Esophagus (tissue), 2 donors: ENCODE measurements around the gene NES. TPM values are rescaled to one million over a fixed set of nuclear protein-coding genes. Genes with fewer than 3 reads are reported as not detected.

ENCODE experiments used
- H3K27ac ChIP-seq, 2 donors: one replicate each; pipeline ENCODE4 v1.5.1; 2013; ENCODE audit warnings: low read depth in 2 of 2, mild to moderate bottlenecking in 2 of 2, inconsistent platforms in 1 of 2, low read length in 1 of 2, moderate library complexity in 1 of 2
- H3K27me3 ChIP-seq, 2 donors: one replicate each; pipeline ENCODE4 v1.6.1; 2013; ENCODE audit warnings: low read length in 2 of 2, control low read depth in 1 of 2, mild to moderate bottlenecking in 1 of 2; ENCODE audit not compliant: insufficient read depth in 2 of 2, control insufficient read depth in 1 of 2
- H3K36me3 ChIP-seq, 2 donors: one replicate each; pipeline ENCODE4 v1.6.1; 2013; ENCODE audit warnings: low read length in 1 of 2; ENCODE audit not compliant: control insufficient read depth in 2 of 2, insufficient read depth in 2 of 2
- H3K4me1 ChIP-seq, 2 donors: one replicate each; pipeline ENCODE4 v1.6.1; 2013; ENCODE audit warnings: low read length in 1 of 2; ENCODE audit not compliant: control insufficient read depth in 2 of 2, insufficient read depth in 2 of 2
- H3K4me3 ChIP-seq, 2 donors: one replicate each; pipeline ENCODE4 v1.5.1; 2013; ENCODE audit warnings: low read length in 2 of 2, mild to moderate bottlenecking in 2 of 2, low read depth in 1 of 2, moderate library complexity in 1 of 2
- H3K9me3 ChIP-seq, 2 donors: one replicate each; pipeline ENCODE4 v1.6.1; 2013; ENCODE audit warnings: mild to moderate bottlenecking in 2 of 2, low read depth in 1 of 2, low read length in 1 of 2, moderate library complexity in 1 of 2; ENCODE audit not compliant: control insufficient read depth in 2 of 2, insufficient read depth in 1 of 2
- WGBS, 2 donors: extraction: QIAGEN DNeasy Blood & Tissue Kit; methylation state at CpG; one replicate each; pipeline ENCODE4 v1.1.7; 2013; 5-methylcytosine and 5-hydroxymethylcytosine counted together
- polyA plus RNA-seq, 2 donors: library from polyadenylated mRNA; stranded (reverse); fragments of 200-250 nt; gene quantifications; one replicate each; pipeline ENCODE4 v1.2.3, GENCODE V29; 2013
- donor health status: healthy with polysubstance abuse.
- donor health status: Bipolar disorder and iron deficiency.

NES gene
- polyA plus RNA-seq, 2 donors: 2.4 to 3.0 TPM

GRCh38 chr1:156657741-156658319, 19.4 kb downstream of the NES start:
- no peaks in the 10 kb centered on the region for H3K36me3 ChIP-seq
- 16 to 17% methylated on average over 15 of the region's 15 CpGs for WGBS, 2 donors
- H3K27ac ChIP-seq: no peak overlapping the region
- H3K4me1 ChIP-seq: peaks cover 5 to 32% of the 10 kb centered on the region in 2 donors
- H3K9me3 ChIP-seq: no peaks in the 10 kb centered on the region
- H3K27me3 ChIP-seq: peaks cover 0 to 13% of the 10 kb centered on the region in 2 donors
- H3K4me3 ChIP-seq: no peak overlapping the region

GRCh38 chr1:156656806-156657740, 20.1 kb downstream of the NES start:
- no peaks in the 10 kb centered on the region for H3K36me3 ChIP-seq
- 2 to 4% methylated on average over 53 to 54 of the region's 54 CpGs for WGBS, 2 donors
- H3K4me3 ChIP-seq: no peak overlapping the region
- no peak overlapping the region for H3K27ac ChIP-seq
- peaks cover 2 to 32% of the 10 kb centered on the region in 2 donors for H3K4me1 ChIP-seq
- H3K9me3 ChIP-seq: peaks cover 0 to 3% of the 10 kb centered on the region in 2 donors
- peaks cover 0 to 13% of the 10 kb centered on the region in 2 donors for H3K27me3 ChIP-seq

DNA sequence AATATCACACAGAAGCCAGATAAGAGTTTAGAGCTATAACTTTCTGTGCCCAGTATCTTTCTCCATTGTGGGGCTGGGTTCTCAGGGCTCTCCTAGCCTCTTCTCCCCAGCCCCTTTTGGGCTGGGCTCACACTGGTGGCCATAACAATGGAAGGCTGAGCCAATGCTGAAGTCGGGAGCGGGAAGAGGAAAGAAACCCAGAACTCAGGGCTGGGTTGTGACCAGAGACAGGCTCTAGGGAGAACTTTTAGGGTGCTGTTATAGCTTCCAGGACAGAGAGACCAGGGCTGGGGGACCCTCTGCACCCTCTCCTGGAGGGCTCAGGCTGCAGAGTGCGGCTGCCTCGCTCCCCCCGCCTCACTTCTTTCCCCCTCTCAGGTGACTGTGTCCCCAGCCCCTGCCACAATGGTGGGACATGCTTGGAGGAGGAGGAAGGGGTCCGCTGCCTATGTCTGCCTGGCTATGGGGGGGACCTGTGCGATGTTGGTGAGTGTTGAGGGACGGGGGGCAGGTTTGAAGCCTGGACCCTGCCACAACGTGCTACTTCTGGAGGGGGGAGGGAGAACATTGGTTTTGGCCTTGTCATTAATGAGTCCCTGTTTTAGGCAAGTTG, 21.2 kb downstream of the NES start:
- peaks cover 0 to 13% of the 10 kb centered on the region in 2 donors for H3K27me3 ChIP-seq
- WGBS, 2 donors: 65 to 67% methylated on average over 9 of the region's 9 CpGs

DNA sequence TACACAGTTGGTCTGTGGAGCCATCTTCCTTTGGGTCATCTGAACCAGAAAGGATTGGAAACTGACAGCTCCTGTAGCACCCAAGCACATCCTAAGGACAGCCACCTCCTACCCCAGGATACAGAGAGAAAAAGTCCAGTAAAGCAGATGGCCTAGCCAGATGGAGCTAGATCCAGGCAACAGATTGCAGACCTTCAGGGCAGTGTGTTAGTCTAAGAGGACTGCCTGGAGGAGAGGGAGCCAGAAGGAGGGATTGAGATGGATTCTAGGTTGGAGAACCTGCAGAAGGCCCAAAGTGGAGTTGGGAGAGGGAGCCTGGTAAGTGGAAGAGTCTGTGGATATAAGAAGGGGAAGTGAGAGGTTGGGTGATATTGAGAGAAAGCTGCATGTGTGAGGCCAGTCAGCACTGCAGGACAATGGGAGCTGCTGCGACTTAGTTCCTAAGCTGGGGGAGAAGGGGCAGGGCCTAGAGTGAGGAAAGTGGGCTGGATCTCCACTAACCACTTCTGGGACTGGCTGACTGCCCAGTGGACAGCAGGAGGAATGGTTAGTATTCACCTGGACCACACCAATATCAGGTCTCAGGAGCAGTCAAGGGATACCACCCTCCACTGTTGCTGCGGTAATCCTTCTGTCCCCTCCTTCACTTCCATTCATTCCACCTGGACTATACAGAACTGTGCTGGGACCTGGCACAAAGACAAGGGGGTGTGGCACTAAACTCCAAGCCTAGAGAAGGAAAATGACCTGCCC, 21.9 kb downstream of the NES start:
- WGBS, 2 donors: 47 to 67% methylated on average over 2 of the region's 2 CpGs
- H3K9me3 ChIP-seq: peaks cover 0 to 3% of the 10 kb centered on the region in 2 donors
- H3K4me3 ChIP-seq: no peak overlapping the region
- peaks cover 0 to 13% of the 10 kb centered on the region in 2 donors for H3K27me3 ChIP-seq
- H3K4me1 ChIP-seq: peaks cover 0 to 21% of the 10 kb centered on the region in 2 donors
- H3K27ac ChIP-seq: no peak overlapping the region
- H3K36me3 ChIP-seq: no peaks in the 10 kb centered on the region

More for the DNA sequence above, 21.2 kb downstream of the NES start:
- Histone ChIP-seq H3K27ac (no peak overlapping the region), H3K4me1 (peaks cover 0 to 27% of the 10 kb centered on the region in 2 donors), H3K4me3 (no peak overlapping the region), H3K9me3 (peaks cover 0 to 3% of the 10 kb centered on the region in 2 donors), H3K36me3 (no peaks in the 10 kb centered on the region)

GRCh38 chr1:156654700-156655099, 22.5 kb downstream of the NES start:
- H3K27ac ChIP-seq: no peak overlapping the region
- H3K27me3 ChIP-seq: peaks cover 0 to 13% of the 10 kb centered on the region in 2 donors
- peaks cover 0 to 17% of the 10 kb centered on the region in 2 donors for H3K4me1 ChIP-seq
- 57 to 67% methylated on average over 1 of the region's 1 CpG for WGBS, 2 donors
- peaks cover 0 to 3% of the 10 kb centered on the region in 2 donors for H3K9me3 ChIP-seq
- no peaks in the 10 kb centered on the region for H3K36me3 ChIP-seq
- no peak overlapping the region for H3K4me3 ChIP-seq

GRCh38 chr1:156652992-156653355, 24.2 kb downstream of the NES start:
- Histone ChIP-seq H3K36me3 (no peaks in the 10 kb centered on the region), H3K27me3 (peaks cover 0 to 13% of the 10 kb centered on the region in 2 donors), H3K4me1 (peaks cover 0 to 12% of the 10 kb centered on the region in 2 donors), H3K27ac (no peak overlapping the region), H3K9me3 (peaks cover 0 to 3% of the 10 kb centered on the region in 2 donors), H3K4me3 (no peak overlapping the region)
- WGBS, 2 donors: 82% methylated on average over 9 of the region's 9 CpGs

- no peaks in the 10 kb centered on the region for H3K36me3 ChIP-seq
- H3K4me1 ChIP-seq: peaks cover 0 to 9% of the 10 kb centered on the region in 2 donors
- H3K4me3 ChIP-seq: no peak overlapping the region
- H3K27me3 ChIP-seq: peaks cover 0 to 17% of the 10 kb centered on the region in 2 donors
- peaks cover 0 to 3% of the 10 kb centered on the region in 2 donors for H3K9me3 ChIP-seq
- 47 to 50% methylated on average over 16 of the region's 16 CpGs for WGBS, 2 donors
- H3K27ac ChIP-seq: no peak overlapping the region
These were observed 24.8 kb downstream of the NES start for GRCh38 chr1:156652131-156652991.

- peaks cover 0 to 13% of the 10 kb centered on the region in 2 donors for H3K27me3 ChIP-seq
- H3K27ac ChIP-seq: no peak overlapping the region
- no peak overlapping the region for H3K4me3 ChIP-seq
- no peaks in the 10 kb centered on the region for H3K36me3 ChIP-seq
- no peaks in the 10 kb centered on the region for H3K4me1 ChIP-seq
- H3K9me3 ChIP-seq: peaks cover 0 to 3% of the 10 kb centered on the region in 2 donors
- WGBS, 2 donors: 7 to 15% methylated on average over 2 of the region's 2 CpGs
These were observed 28.3 kb downstream of the NES start for GRCh38 chr1:156648951-156649350.
